ENCODE results near the gene TMEM132C. TPM values are rescaled to one million over a fixed set of nuclear protein-coding genes. Genes with fewer than 3 reads are reported as not detected.

Gene TMEM132C
- total and polyA plus RNA-seq, 9 donors, result 1.6 to 38.4 (median 9.4) TPM

GRCh38 chr12:128667193-128667592 lies 400.2 kb downstream of the TMEM132C start:
- Histone ChIP-seq H3K4me3 (no peak overlapping the region), H3K27ac (no peak overlapping the region), H3K9me3 (no peaks in the 10 kb centered on the region), H3K36me3 (no peaks in the 10 kb centered on the region), H3K4me1 (ENCODE audit: insufficient read depth) (no peaks in the 10 kb centered on the region), H3K27me3 (no peaks in the 10 kb centered on the region)
- WGBS, 3 donors, result 77 to 85% (median 78%) methylated on average over 7 of the region's 7 CpGs
- intact Hi-C loops (cut with DNase I), result no loop called here
- DNase-seq, result no peak
- no peak for TF ChIP-seq CTCF (IDR thresholded peaks at IDR 0.05)
- no peak for TF ChIP-seq POLR2A (IDR thresholded peaks at IDR 0.05)
- no peak for TF ChIP-seq EP300 (IDR thresholded peaks at IDR 0.05)

GRCh38 chr12:128671528-128672042 lies 404.6 kb downstream of the TMEM132C start:
- H3K27me3 ChIP-seq, result no peaks in the 10 kb centered on the region
- no peaks in the 10 kb centered on the region for H3K9me3 ChIP-seq
- intact Hi-C loops (cut with DNase I), result no loop called here
- WGBS, 3 donors, result 78 to 82% (median 79%) methylated on average over 5 of the region's 5 CpGs
- H3K4me3 ChIP-seq, result no peak overlapping the region
- H3K36me3 ChIP-seq, result no peaks in the 10 kb centered on the region
- H3K27ac ChIP-seq, result no peak overlapping the region
- DNase-seq, result no peak
- TF ChIP-seq CTCF (IDR thresholded peaks at IDR 0.05) (no peak), EP300 (IDR thresholded peaks at IDR 0.05) (no peak), POLR2A (IDR thresholded peaks at IDR 0.05) (no peak)
- H3K4me1 ChIP-seq (ENCODE audit: insufficient read depth), result no peaks in the 10 kb centered on the region

- intact Hi-C loops (cut with DNase I), result no loop called here
- no peaks in the 10 kb centered on the region for H3K27me3 ChIP-seq
- no peaks in the 10 kb centered on the region for H3K4me1 ChIP-seq (ENCODE audit: insufficient read depth)
- H3K36me3 ChIP-seq, result no peaks in the 10 kb centered on the region
- no peak for DNase-seq
- TF ChIP-seq POLR2A (IDR thresholded peaks at IDR 0.05), result no peak
- no peak for TF ChIP-seq CTCF (IDR thresholded peaks at IDR 0.05)
- no peak for TF ChIP-seq EP300 (IDR thresholded peaks at IDR 0.05)
- no peak overlapping the region for H3K27ac ChIP-seq
- no peak overlapping the region for H3K4me3 ChIP-seq
- no peaks in the 10 kb centered on the region for H3K9me3 ChIP-seq
Observed at GRCh38 chr12:128672428-128672827, 405.5 kb downstream of the TMEM132C start.

- no peaks in the 10 kb centered on the region for H3K36me3 ChIP-seq
- intact Hi-C loops (cut with DNase I), result no loop called here
- 55 to 66% (median 65%) methylated on average over 4 of the region's 4 CpGs for WGBS, 3 donors
- no peak for TF ChIP-seq EP300 (IDR thresholded peaks at IDR 0.05)
- no peak for TF ChIP-seq POLR2A (IDR thresholded peaks at IDR 0.05)
- TF ChIP-seq CTCF (IDR thresholded peaks at IDR 0.05), result no peak
- H3K4me1 ChIP-seq (ENCODE audit: insufficient read depth), result no peaks in the 10 kb centered on the region
- H3K27me3 ChIP-seq, result no peaks in the 10 kb centered on the region
- DNase-seq, result no peak
- no peak overlapping the region for H3K27ac ChIP-seq
- no peaks in the 10 kb centered on the region for H3K9me3 ChIP-seq
- H3K4me3 ChIP-seq, result no peak overlapping the region
Observed at GRCh38 chr12:128672893-128673292, 405.9 kb downstream of the TMEM132C start.
